ENCODE data around the gene MINDY4B.

GRCh38 chr3:150897592-150897991, 7.6 kb downstream of the MINDY4B start:
- TF ChIP-seq, protein P1, sequence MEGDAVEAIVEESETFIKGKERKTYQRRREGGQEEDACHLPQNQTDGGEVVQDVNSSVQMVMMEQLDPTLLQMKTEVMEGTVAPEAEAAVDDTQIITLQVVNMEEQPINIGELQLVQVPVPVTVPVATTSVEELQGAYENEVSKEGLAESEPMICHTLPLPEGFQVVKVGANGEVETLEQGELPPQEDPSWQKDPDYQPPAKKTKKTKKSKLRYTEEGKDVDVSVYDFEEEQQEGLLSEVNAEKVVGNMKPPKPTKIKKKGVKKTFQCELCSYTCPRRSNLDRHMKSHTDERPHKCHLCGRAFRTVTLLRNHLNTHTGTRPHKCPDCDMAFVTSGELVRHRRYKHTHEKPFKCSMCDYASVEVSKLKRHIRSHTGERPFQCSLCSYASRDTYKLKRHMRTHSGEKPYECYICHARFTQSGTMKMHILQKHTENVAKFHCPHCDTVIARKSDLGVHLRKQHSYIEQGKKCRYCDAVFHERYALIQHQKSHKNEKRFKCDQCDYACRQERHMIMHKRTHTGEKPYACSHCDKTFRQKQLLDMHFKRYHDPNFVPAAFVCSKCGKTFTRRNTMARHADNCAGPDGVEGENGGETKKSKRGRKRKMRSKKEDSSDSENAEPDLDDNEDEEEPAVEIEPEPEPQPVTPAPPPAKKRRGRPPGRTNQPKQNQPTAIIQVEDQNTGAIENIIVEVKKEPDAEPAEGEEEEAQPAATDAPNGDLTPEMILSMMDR (optimal IDR thresholded peaks at IDR 0.05 in 1 of 3, IDR thresholded peaks at IDR 0.05 in 1 of 3, conservative IDR thresholded peaks at IDR 0.05 in 1 of 3; ENCODE audit: extremely low read depth in 1 of 3, insufficient read depth in 2 of 3, low read length in 3 of 3), result no peak
- no peak for TF ChIP-seq EZH2 (IDR thresholded peaks at IDR 0.05; ENCODE audit: low read length)
